CD8-positive, alpha-beta memory T cell (primary cell): ENCODE measurements around the gene RLBP1. TPM values are rescaled to one million over a fixed set of nuclear protein-coding genes. Genes with fewer than 3 reads are reported as not detected.

Experiments
- CTCF ChIA-PET: fragments of 350-600 bp; sonication (Branson Sonifier 250); formaldehyde crosslinking; loops from one replicate; lab custom pipeline; 2021; ENCODE audit warnings: antibody characterized with exemption; lab: Charles Lee
- POLR2A ChIA-PET: fragments of 350-600 bp; sonication (Branson Sonifier 250); formaldehyde crosslinking; loops from one replicate; lab custom pipeline; 2021; ENCODE audit warnings: antibody characterized with exemption; lab: Charles Lee
- DNase-seq, 5 donors: peaks; one replicate each; pipeline versions ENCODE4 v3.0.0 to v3.0.0-alpha.2; 2020 to 2022; ENCODE audit warnings: mixed read lengths in 1 of 5
- H3K27ac ChIP-seq: one replicate; pipeline ENCODE4 v1.7.0; 2013; ENCODE audit warnings: low read depth, mild to moderate bottlenecking, low read length, moderate library complexity
- H3K27me3 ChIP-seq: 2 replicates; pipeline ENCODE4 v1.7.0; 2013; ENCODE audit warnings: low read length, mild to moderate bottlenecking; ENCODE audit not compliant: insufficient read depth, poor library complexity, severe bottlenecking
- H3K36me3 ChIP-seq: 2 replicates; pipeline ENCODE4 v1.7.0; 2013; ENCODE audit warnings: mild to moderate bottlenecking, low read length, moderate library complexity; ENCODE audit not compliant: insufficient read depth
- H3K4me1 ChIP-seq: 2 replicates; pipeline ENCODE4 v1.7.0; 2013; ENCODE audit warnings: mild to moderate bottlenecking, low read length, moderate library complexity; ENCODE audit not compliant: insufficient read depth
- H3K4me3 ChIP-seq: 2 replicates; pipeline ENCODE4 v1.7.0; 2013; ENCODE audit warnings: mild to moderate bottlenecking, low read length
- H3K9me3 ChIP-seq: 2 replicates; pipeline ENCODE4 v1.7.0; 2013; ENCODE audit warnings: mild to moderate bottlenecking, low read length
- H3K27ac Mint-ChIP-seq, 8 donors: one replicate each; pipeline ENCODE4 v1.8.0; 2020 to 2021; ENCODE audit warnings: mixed read lengths in 8 of 8, mild to moderate bottlenecking in 6 of 8, inconsistent platforms in 3 of 8, moderate library complexity in 3 of 8
- H3K27me3 Mint-ChIP-seq, 2 donors: one replicate each; pipeline ENCODE4 v1.8.0; 2020 to 2021; ENCODE audit warnings: mixed read lengths in 2 of 2, mild to moderate bottlenecking in 1 of 2, moderate library complexity in 1 of 2
- H3K36me3 Mint-ChIP-seq, 3 donors: one replicate each; pipeline ENCODE4 v1.8.0; 2020 to 2021; ENCODE audit warnings: mixed read lengths in 3 of 3, inconsistent platforms in 1 of 3, mild to moderate bottlenecking in 1 of 3
- H3K4me1 Mint-ChIP-seq, 3 donors: one replicate each; pipeline ENCODE4 v1.8.0; 2020 to 2021; ENCODE audit warnings: mixed read lengths in 3 of 3, inconsistent platforms in 1 of 3, mild to moderate bottlenecking in 1 of 3
- H3K4me3 Mint-ChIP-seq, 7 donors: one replicate each; pipeline ENCODE4 v1.8.0; 2020 to 2021; ENCODE audit warnings: mixed read lengths in 7 of 7, mild to moderate bottlenecking in 6 of 7, moderate library complexity in 4 of 7, inconsistent platforms in 2 of 7
- H3K9me3 Mint-ChIP-seq, 5 donors: one replicate each; pipeline ENCODE4 v1.8.0; 2020 to 2022; ENCODE audit warnings: mixed read lengths in 5 of 5, mild to moderate bottlenecking in 3 of 5, moderate library complexity in 2 of 5, inconsistent platforms in 1 of 5
- polyA plus RNA-seq: library from polyadenylated mRNA; unstranded; fragments of 300-500 nt; fragmentation: Illumina TruSeq; gene quantifications from one replicate; pipeline ENCODE4 v1.2.3, GENCODE V29; 2021
- total RNA-seq, 2 experiments: library from RNA; stranded (reverse); gene quantifications; one replicate each; pipeline ENCODE4 v1.2.3, GENCODE V29; 2021

Gene RLBP1
- total and polyA plus RNA-seq, 3 experiments from 2014 or later = not detected

- Mint-ChIP-seq H3K36me3 (peaks cover 0 to 20% (median 9%) of the 10 kb centered on the region in 3 donors), H3K27ac (peak overlapping the region in 6 of 8 donors; percentile 40 to 84 (median 74)), H3K9me3 (no peaks in the 10 kb centered on the region), H3K4me3 (peak overlapping the region in 4 of 7 donors; percentile 20 to 56 (median 44)), H3K4me1 (peaks cover 30 to 36% (median 35%) of the 10 kb centered on the region in 3 donors), H3K27me3 (peaks cover 0 to 4% of the 10 kb centered on the region in 2 donors)
- no peaks in the 10 kb centered on the region for H3K36me3 ChIP-seq
- DNase-seq = no peak
- H3K9me3 ChIP-seq = no peaks in the 10 kb centered on the region
- H3K4me1 ChIP-seq = no peaks in the 10 kb centered on the region
- H3K27me3 ChIP-seq = no peaks in the 10 kb centered on the region
- H3K4me3 ChIP-seq = no peak overlapping the region
- CTCF ChIA-PET = interaction anchor here (1.1 kb wide), 1 partner anchor 187 kb away, joined by 3 read pairs; no protein-coding TSS in a partner anchor
- POLR2A ChIA-PET = no interaction called here
- H3K27ac ChIP-seq = no peak overlapping the region
These were observed 17.6 kb downstream of the RLBP1 start for GRCh38 chr15:89203705-89204273.

GRCh38 chr15:89201465-89202005 lies 19.8 kb downstream of the RLBP1 start:
- peak overlapping the region in 1 of 8 donors; percentile 23 for H3K27ac Mint-ChIP-seq
- no peaks in the 10 kb centered on the region for H3K9me3 Mint-ChIP-seq
- Histone ChIP-seq H3K36me3 (peaks cover 6% of the 10 kb centered on the region), H3K27me3 (no peaks in the 10 kb centered on the region), H3K4me3 (no peak overlapping the region), H3K27ac (no peak overlapping the region), H3K9me3 (no peaks in the 10 kb centered on the region), H3K4me1 (no peaks in the 10 kb centered on the region)
- POLR2A ChIA-PET = no interaction called here
- CTCF ChIA-PET = no interaction called here
- no peaks in the 10 kb centered on the region for H3K27me3 Mint-ChIP-seq
- peaks cover 0 to 34% (median 18%) of the 10 kb centered on the region in 3 donors for H3K36me3 Mint-ChIP-seq
- peaks cover 24 to 32% (median 31%) of the 10 kb centered on the region in 3 donors for H3K4me1 Mint-ChIP-seq
- DNase-seq = no peak
- H3K4me3 Mint-ChIP-seq = no peak overlapping the region

- peaks cover 21 to 27% (median 26%) of the 10 kb centered on the region in 3 donors for H3K4me1 Mint-ChIP-seq
- no peak overlapping the region for H3K27ac Mint-ChIP-seq
- H3K36me3 Mint-ChIP-seq = peaks cover 0 to 47% (median 18%) of the 10 kb centered on the region in 3 donors
- no peaks in the 10 kb centered on the region for H3K9me3 Mint-ChIP-seq
- no peak overlapping the region for H3K4me3 Mint-ChIP-seq
- peaks cover 13% of the 10 kb centered on the region for H3K36me3 ChIP-seq
- H3K9me3 ChIP-seq = no peaks in the 10 kb centered on the region
- H3K4me1 ChIP-seq = no peaks in the 10 kb centered on the region
- H3K4me3 ChIP-seq = no peak overlapping the region
- no peaks in the 10 kb centered on the region for H3K27me3 Mint-ChIP-seq
- no peaks in the 10 kb centered on the region for H3K27me3 ChIP-seq
- CTCF ChIA-PET = no interaction called here
- POLR2A ChIA-PET = no interaction called here
- H3K27ac ChIP-seq = no peak overlapping the region
- no peak for DNase-seq
These were observed 21.2 kb downstream of the RLBP1 start for GRCh38 chr15:89200182-89200581.

- Histone ChIP-seq H3K36me3 (peaks cover 18% of the 10 kb centered on the region), H3K27ac (no peak overlapping the region), H3K4me1 (no peaks in the 10 kb centered on the region), H3K4me3 (no peak overlapping the region), H3K9me3 (no peaks in the 10 kb centered on the region), H3K27me3 (no peaks in the 10 kb centered on the region)
- Mint-ChIP-seq H3K9me3 (no peaks in the 10 kb centered on the region), H3K36me3 (peaks cover 0 to 52% (median 19%) of the 10 kb centered on the region in 3 donors), H3K27ac (peak overlapping the region in 1 of 8 donors; percentile 52), H3K4me3 (no peak overlapping the region), H3K27me3 (no peaks in the 10 kb centered on the region), H3K4me1 (peaks cover 18 to 23% (median 22%) of the 10 kb centered on the region in 3 donors)
- no peak for DNase-seq
- ChIA-PET CTCF (interaction anchor here (1.3 to 1.5 kb wide), 2 partner anchors 7 to 22 kb away, joined by 3 to 6 read pairs; no protein-coding TSS in a partner anchor), POLR2A (no interaction called here)
These were observed 21.6 kb downstream of the RLBP1 start for GRCh38 chr15:89199746-89200145.

GRCh38 chr15:89198934-89199333 lies 22.4 kb downstream of the RLBP1 start:
- Histone ChIP-seq H3K4me1 (no peaks in the 10 kb centered on the region), H3K27ac (no peak overlapping the region), H3K9me3 (no peaks in the 10 kb centered on the region), H3K36me3 (peaks cover 19% of the 10 kb centered on the region), H3K27me3 (no peaks in the 10 kb centered on the region), H3K4me3 (no peak overlapping the region)
- ChIA-PET POLR2A (no interaction called here), CTCF (interaction anchor here (1.3 to 1.5 kb wide), 2 partner anchors 8 to 21 kb away, joined by 3 to 6 read pairs; no protein-coding TSS in a partner anchor)
- no peak overlapping the region for H3K4me3 Mint-ChIP-seq
- H3K9me3 Mint-ChIP-seq = no peaks in the 10 kb centered on the region
- DNase-seq = no peak
- no peaks in the 10 kb centered on the region for H3K27me3 Mint-ChIP-seq
- H3K27ac Mint-ChIP-seq = no peak overlapping the region
- peaks cover 10 to 15% (median 14%) of the 10 kb centered on the region in 3 donors for H3K4me1 Mint-ChIP-seq
- H3K36me3 Mint-ChIP-seq = peaks cover 0 to 59% (median 23%) of the 10 kb centered on the region in 3 donors

- Mint-ChIP-seq H3K4me1 (peaks cover 3 to 8% (median 6%) of the 10 kb centered on the region in 3 donors), H3K4me3 (no peak overlapping the region), H3K36me3 (peaks cover 0 to 64% (median 26%) of the 10 kb centered on the region in 3 donors), H3K27ac (peak overlapping the region in 1 of 8 donors; percentile 17), H3K9me3 (no peaks in the 10 kb centered on the region), H3K27me3 (no peaks in the 10 kb centered on the region)
- Histone ChIP-seq H3K27ac (no peak overlapping the region), H3K4me3 (no peak overlapping the region), H3K9me3 (no peaks in the 10 kb centered on the region), H3K36me3 (peaks cover 22% of the 10 kb centered on the region), H3K4me1 (no peaks in the 10 kb centered on the region), H3K27me3 (no peaks in the 10 kb centered on the region)
- ChIA-PET CTCF (interaction anchor here (1.5 to 4.6 kb wide), 2 partner anchors 8 to 9 kb away, joined by 6 to 31 read pairs; no protein-coding TSS in a partner anchor), POLR2A (no interaction called here)
- DNase-seq = no peak
These were observed 23.2 kb downstream of the RLBP1 start for GRCh38 chr15:89198196-89198595.

- Histone ChIP-seq H3K9me3 (no peaks in the 10 kb centered on the region), H3K4me1 (no peaks in the 10 kb centered on the region), H3K27ac (no peak overlapping the region), H3K36me3 (peaks cover 29% of the 10 kb centered on the region), H3K27me3 (no peaks in the 10 kb centered on the region), H3K4me3 (no peak overlapping the region)
- H3K27ac Mint-ChIP-seq = peak overlapping the region in 3 of 8 donors; percentile 43 to 65 (median 45)
- no peaks in the 10 kb centered on the region for H3K27me3 Mint-ChIP-seq
- peaks cover 0 to 71% (median 32%) of the 10 kb centered on the region in 3 donors for H3K36me3 Mint-ChIP-seq
- POLR2A ChIA-PET = no interaction called here
- DNase-seq = no peak
- peaks cover 2 to 7% (median 6%) of the 10 kb centered on the region in 3 donors for H3K4me1 Mint-ChIP-seq
- no peaks in the 10 kb centered on the region for H3K9me3 Mint-ChIP-seq
- H3K4me3 Mint-ChIP-seq = no peak overlapping the region
- CTCF ChIA-PET = interaction anchor here (4.6 kb wide), 1 partner anchor 9 kb away, joined by 31 read pairs; no protein-coding TSS in a partner anchor
These were observed 23.8 kb downstream of the RLBP1 start for GRCh38 chr15:89197503-89197971.

GRCh38 chr15:89196994-89197393 lies 24.4 kb downstream of the RLBP1 start:
- ChIA-PET POLR2A (no interaction called here), CTCF (interaction anchor here (4.6 kb wide), 1 partner anchor 10 kb away, joined by 31 read pairs; no protein-coding TSS in a partner anchor)

More at GRCh38 chr15:89196994-89197393, 24.4 kb downstream of the RLBP1 start:
- Histone ChIP-seq H3K4me3 (no peak overlapping the region), H3K4me1 (no peaks in the 10 kb centered on the region), H3K36me3 (peaks cover 29% of the 10 kb centered on the region), H3K9me3 (no peaks in the 10 kb centered on the region), H3K27me3 (no peaks in the 10 kb centered on the region), H3K27ac (no peak overlapping the region)
- Mint-ChIP-seq H3K9me3 (no peaks in the 10 kb centered on the region), H3K4me1 (peaks cover 2 to 7% (median 6%) of the 10 kb centered on the region in 3 donors), H3K27me3 (no peaks in the 10 kb centered on the region), H3K36me3 (peaks cover 0 to 76% (median 37%) of the 10 kb centered on the region in 3 donors), H3K4me3 (no peak overlapping the region), H3K27ac (peak overlapping the region in 2 of 8 donors; percentile 45 to 65)
- DNase-seq = no peak
